Measurements from ENCODE around the gene BUD31.
"Not testable (repeated sequence)": the region's sequence is repeated elsewhere in the genome, so short reads cannot be mapped to it uniquely, and the experiment has no call there.

Gene BUD31

GRCh38 chr7:99372275-99373090 is 36.3 kb upstream of the BUD31 start:
- WGBS: 85% methylated on average over 21 of the region's 21 CpGs
- no peaks in the 10 kb centered on the region for H3K9me3 ChIP-seq (ENCODE audit: insufficient read depth, low read depth, low read length)
- no peaks in the 10 kb centered on the region for H3K27me3 ChIP-seq (ENCODE audit: insufficient read depth, low read length)
- no peaks in the 10 kb centered on the region; the same call in 1 of the 2 replicates for H3K36me3 ChIP-seq (ENCODE audit: insufficient read depth, low read length)
- no peak overlapping the region for H3K9ac ChIP-seq (ENCODE audit: low read depth, low read length)
- no peaks in the 10 kb centered on the region for H3K4me1 ChIP-seq (ENCODE audit: insufficient read depth, low read length)
- H3K4me3 ChIP-seq (ENCODE audit: low read length): no peak overlapping the region
- no peak overlapping the region for H3K27ac ChIP-seq (ENCODE audit: low read depth, low read length)

GRCh38 chr7:99373091-99374066 is 35.4 kb upstream of the BUD31 start:
- 85% methylated on average over 41 of the region's 41 CpGs for WGBS
- Histone ChIP-seq H3K27ac (ENCODE audit: low read depth, low read length) (no peak overlapping the region), H3K4me1 (ENCODE audit: insufficient read depth, low read length) (no peaks in the 10 kb centered on the region)

GRCh38 chr7:99374111-99375064 is 34.4 kb upstream of the BUD31 start, which contains the start of gene ARPC1B:
Gene ARPC1B, plus strand, starts transcription at chr7:99374730. Its CDS starts 10,985 bp downstream, at chr7:99385715.
- peak within 1 kb of the TSS; percentile 91 for H3K4me3 ChIP-seq (ENCODE audit: low read length)
- peak within 1 kb of the TSS; percentile 80 for H3K27ac ChIP-seq (ENCODE audit: low read depth, low read length)
- H3K36me3 ChIP-seq (ENCODE audit: insufficient read depth, low read length): peaks cover 7% of the 10 kb centered on the region
- WGBS: 1% methylated on average over 95 of the region's 95 CpGs
- peak within 1 kb of the TSS; percentile 85 for H3K9ac ChIP-seq (ENCODE audit: low read depth, low read length)
- H3K4me1 ChIP-seq (ENCODE audit: insufficient read depth, low read length): no peaks in the 10 kb centered on the region
- H3K27me3 ChIP-seq (ENCODE audit: insufficient read depth, low read length): no peaks in the 10 kb centered on the region
- no peaks in the 10 kb centered on the region for H3K9me3 ChIP-seq (ENCODE audit: insufficient read depth, low read depth, low read length)

More at GRCh38 chr7:99373091-99374066, 35.4 kb upstream of the BUD31 start:
- Histone ChIP-seq H3K9me3 (ENCODE audit: insufficient read depth, low read depth, low read length) (no peaks in the 10 kb centered on the region), H3K27me3 (ENCODE audit: insufficient read depth, low read length) (no peaks in the 10 kb centered on the region), H3K4me3 (ENCODE audit: low read length) (peak overlapping the region; percentile 91), H3K9ac (ENCODE audit: low read depth, low read length) (peak overlapping the region; percentile 85; the same call in 1 of the 2 replicates), H3K36me3 (ENCODE audit: insufficient read depth, low read length) (peaks cover 7% of the 10 kb centered on the region)

- Histone ChIP-seq H3K27ac (ENCODE audit: low read depth, low read length) (no peak overlapping the region), H3K4me3 (ENCODE audit: low read length) (peak overlapping the region; percentile 91), H3K9me3 (ENCODE audit: insufficient read depth, low read depth, low read length) (no peaks in the 10 kb centered on the region), H3K4me1 (ENCODE audit: insufficient read depth, low read length) (no peaks in the 10 kb centered on the region), H3K9ac (ENCODE audit: low read depth, low read length) (peak overlapping the region; percentile 24; the same call in 1 of the 2 replicates), H3K36me3 (ENCODE audit: insufficient read depth, low read length) (peaks cover 7% of the 10 kb centered on the region), H3K27me3 (ENCODE audit: insufficient read depth, low read length) (no peaks in the 10 kb centered on the region)
- 6% methylated on average over 57 of the region's 58 CpGs for WGBS
These were observed 33.5 kb upstream of the BUD31 start for GRCh38 chr7:99375070-99375807.

GRCh38 chr7:99379043-99379577 is 29.7 kb upstream of the BUD31 start:
- H3K27ac ChIP-seq (ENCODE audit: low read depth, low read length): no peak overlapping the region
- no peaks in the 10 kb centered on the region for H3K4me1 ChIP-seq (ENCODE audit: insufficient read depth, low read length)
- H3K36me3 ChIP-seq (ENCODE audit: insufficient read depth, low read length): peaks cover 17% of the 10 kb centered on the region
- no peak overlapping the region for H3K9ac ChIP-seq (ENCODE audit: low read depth, low read length)
- no peaks in the 10 kb centered on the region for H3K27me3 ChIP-seq (ENCODE audit: insufficient read depth, low read length)
- 80% methylated on average over 7 of the region's 7 CpGs for WGBS
- H3K9me3 ChIP-seq (ENCODE audit: insufficient read depth, low read depth, low read length): no peaks in the 10 kb centered on the region
- H3K4me3 ChIP-seq (ENCODE audit: low read length): no peak overlapping the region

GRCh38 chr7:99379693-99380031 is 29.1 kb upstream of the BUD31 start:
- WGBS: 93% methylated on average over 7 of the region's 7 CpGs
- not testable (repeated sequence) for H3K27me3 ChIP-seq (ENCODE audit: insufficient read depth, low read length); H3K27ac ChIP-seq (ENCODE audit: low read depth, low read length); H3K4me1 ChIP-seq (ENCODE audit: insufficient read depth, low read length); H3K9ac ChIP-seq (ENCODE audit: low read depth, low read length); H3K4me3 ChIP-seq (ENCODE audit: low read length); H3K9me3 ChIP-seq (ENCODE audit: insufficient read depth, low read depth, low read length)
- peaks cover 17% of the 10 kb centered on the region for H3K36me3 ChIP-seq (ENCODE audit: insufficient read depth, low read length)

- WGBS: 86% methylated on average over 11 of the region's 12 CpGs
- Histone ChIP-seq H3K36me3 (ENCODE audit: insufficient read depth, low read length) (peaks cover 17% of the 10 kb centered on the region), H3K27me3 (ENCODE audit: insufficient read depth, low read length) (no peaks in the 10 kb centered on the region), H3K4me3 (ENCODE audit: low read length) (no peak overlapping the region), H3K9ac (ENCODE audit: low read depth, low read length) (0 out of 2 replicates have a peak overlapping the region, but pooled peaks have one; percentile 27), H3K4me1 (ENCODE audit: insufficient read depth, low read length) (no peaks in the 10 kb centered on the region), H3K27ac (ENCODE audit: low read depth, low read length) (no peak overlapping the region), H3K9me3 (ENCODE audit: insufficient read depth, low read depth, low read length) (no peaks in the 10 kb centered on the region)
These were observed 28.5 kb upstream of the BUD31 start for GRCh38 chr7:99380032-99380822.

GRCh38 chr7:99380823-99381663 is 27.7 kb upstream of the BUD31 start:
- 95% methylated on average over 16 of the region's 16 CpGs for WGBS
- no peak overlapping the region for H3K9ac ChIP-seq (ENCODE audit: low read depth, low read length)
- peaks cover 17% of the 10 kb centered on the region for H3K36me3 ChIP-seq (ENCODE audit: insufficient read depth, low read length)
- H3K27me3 ChIP-seq (ENCODE audit: insufficient read depth, low read length): no peaks in the 10 kb centered on the region
- no peaks in the 10 kb centered on the region for H3K9me3 ChIP-seq (ENCODE audit: insufficient read depth, low read depth, low read length)
- no peak overlapping the region for H3K4me3 ChIP-seq (ENCODE audit: low read length)
- no peak overlapping the region for H3K27ac ChIP-seq (ENCODE audit: low read depth, low read length)
- H3K4me1 ChIP-seq (ENCODE audit: insufficient read depth, low read length): no peaks in the 10 kb centered on the region

- peaks cover 23% of the 10 kb centered on the region for H3K36me3 ChIP-seq (ENCODE audit: insufficient read depth, low read length)
- no peaks in the 10 kb centered on the region for H3K9me3 ChIP-seq (ENCODE audit: insufficient read depth, low read depth, low read length)
- H3K9ac ChIP-seq (ENCODE audit: low read depth, low read length): no peak overlapping the region
- 93% methylated on average over 7 of the region's 7 CpGs for WGBS
- no peaks in the 10 kb centered on the region for H3K4me1 ChIP-seq (ENCODE audit: insufficient read depth, low read length)
- no peak overlapping the region for H3K4me3 ChIP-seq (ENCODE audit: low read length)
- no peaks in the 10 kb centered on the region for H3K27me3 ChIP-seq (ENCODE audit: insufficient read depth, low read length)
- no peak overlapping the region for H3K27ac ChIP-seq (ENCODE audit: low read depth, low read length)
These were observed 27.1 kb upstream of the BUD31 start for GRCh38 chr7:99381664-99382075.
